ENCODE results near the gene FOLH1. TPM values are rescaled to one million over a fixed set of nuclear protein-coding genes. Genes with fewer than 3 reads are reported as not detected.

FOLH1 gene
- total and polyA plus RNA-seq, 2 of the 8 experiments (the other 6 are each of a cell fraction or from before 2014, with no cell fraction given), result 0.56 TPM; not detected in 1

GRCh38 chr11:49151211-49151610, 57.2 kb downstream of the FOLH1 start:
- no peaks in the 10 kb centered on the region for H3K79me2 ChIP-seq (ENCODE audit: control insufficient read depth in 1 of 2, insufficient read depth in 2 of 2, low read length in 2 of 2)
- H4K20me1 ChIP-seq (replicated peaks in 1 of 2; ENCODE audit: control insufficient read depth in 1 of 2, insufficient read depth in 2 of 2, low read length in 2 of 2), result no peaks in the 10 kb centered on the region
- peaks cover 15 to 17% of the 10 kb centered on the region in 2 experiments; a peak in 3 of 4 replicates for H3K9me3 ChIP-seq (ENCODE audit: insufficient read depth in 2 of 2, low read depth in 1 of 2, low read length in 1 of 2)
- FAIRE-seq (no peak), DNase-seq (ENCODE audit: low read depth in 1 of 2, low spot score in 2 of 2) (no peak)
- H3K36me3 ChIP-seq (ENCODE audit: control insufficient read depth in 2 of 4, insufficient read depth in 4 of 4, low read length in 3 of 4), result no peaks in the 10 kb centered on the region
- CTCF ChIA-PET (ENCODE audit: partially characterized antibody), result no interaction called here
- H3K56ac ChIP-seq (replicated peaks; ENCODE audit: insufficient read length, low read depth, low read length), result no peak overlapping the region
- no peaks in the 10 kb centered on the region for H3K27me3 ChIP-seq (replicated peaks in 1 of 4; ENCODE audit: control insufficient read depth in 3 of 4, extremely low read depth in 1 of 4, insufficient read depth in 3 of 4, low read length in 3 of 4)
- no peak overlapping the region for H4K8ac ChIP-seq (ENCODE audit: extremely low read depth, insufficient read depth, low read length)
- TF ChIP-seq, protein P1, sequence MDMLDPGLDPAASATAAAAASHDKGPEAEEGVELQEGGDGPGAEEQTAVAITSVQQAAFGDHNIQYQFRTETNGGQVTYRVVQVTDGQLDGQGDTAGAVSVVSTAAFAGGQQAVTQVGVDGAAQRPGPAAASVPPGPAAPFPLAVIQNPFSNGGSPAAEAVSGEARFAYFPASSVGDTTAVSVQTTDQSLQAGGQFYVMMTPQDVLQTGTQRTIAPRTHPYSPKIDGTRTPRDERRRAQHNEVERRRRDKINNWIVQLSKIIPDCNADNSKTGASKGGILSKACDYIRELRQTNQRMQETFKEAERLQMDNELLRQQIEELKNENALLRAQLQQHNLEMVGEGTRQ (IDR thresholded peaks at IDR 0.05; ENCODE audit: low read length), result no peak
- no peak overlapping the region for H4K91ac ChIP-seq (replicated peaks; ENCODE audit: insufficient read length, low read length)
- WGBS, 2 experiments (ENCODE audit: extremely low coverage in 1 of 2, insufficient coverage in 1 of 2, insufficient read length in 1 of 2, insufficient replicate concordance in 2 of 2, low coverage in 1 of 2, low lambda C conversion rate in 2 of 2, missing lambda C conversion rate in 1 of 2), result 86% methylated on average over 12 of the region's 12 CpGs; no CpG with 5 or more reads in 1 of the 2 experiments
- no peak overlapping the region for H2BK120ac ChIP-seq (replicated peaks; ENCODE audit: low read depth, low read length)
- no peak overlapping the region for H2BK12ac ChIP-seq (ENCODE audit: low read depth, low read length)
- no peak overlapping the region for H3K4me2 ChIP-seq (ENCODE audit: insufficient read depth in 1 of 2, low read depth in 2 of 2, low read length in 2 of 2)
- POLR2A ChIA-PET (ENCODE audit: partially characterized antibody), result no interaction called here
- no peak overlapping the region for H2BK15ac ChIP-seq (ENCODE audit: low read length)
- no peaks in the 10 kb centered on the region for H3K79me1 ChIP-seq (ENCODE audit: low read depth, low read length)
- H3K14ac ChIP-seq (ENCODE audit: insufficient read length), result no peak overlapping the region
- no peak overlapping the region for H2AK5ac ChIP-seq (ENCODE audit: low read depth, low read length)
- H3K4me3 ChIP-seq (ENCODE audit: extremely low read depth in 1 of 4, insufficient read depth in 2 of 4, low read depth in 3 of 4, low read length in 4 of 4), result no peak overlapping the region
- H3K23me2 ChIP-seq (ENCODE audit: low read depth, low read length), result no peaks in the 10 kb centered on the region
- no peaks in the 10 kb centered on the region for H3K4me1 ChIP-seq (replicated peaks in 1 of 4; ENCODE audit: control insufficient read depth in 3 of 4, insufficient read depth in 4 of 4, low read length in 3 of 4)
- H3K4ac ChIP-seq (replicated peaks; ENCODE audit: insufficient read length, low read depth, low read length), result no peak overlapping the region
- H3K18ac ChIP-seq (ENCODE audit: extremely low read depth, low read length), result no peak overlapping the region
- H2BK5ac ChIP-seq (ENCODE audit: low read depth, low read length), result no peak overlapping the region
- H2BK20ac ChIP-seq (ENCODE audit: low read length), result no peak overlapping the region
- H3K9ac ChIP-seq (replicated peaks in 1 of 4; ENCODE audit: extremely low read depth in 1 of 4, low read depth in 3 of 4, low read length in 3 of 4), result no peak overlapping the region
- no peak overlapping the region for H2AFZ ChIP-seq (ENCODE audit: low read length)
- no peak overlapping the region for H3K23ac ChIP-seq (ENCODE audit: insufficient read length)
- H4K5ac ChIP-seq (ENCODE audit: insufficient read length, low read depth, low read length), result no peak overlapping the region
- H3K27ac ChIP-seq (ENCODE audit: low read depth, low read length), result no peak overlapping the region

Measured in H1 (cell line).